ENCODE measurements around the gene PHETA1.
"Not testable (repeated sequence)": the region's sequence is repeated elsewhere in the genome, so short reads cannot be mapped to it uniquely, and the experiment has no call there.

The PHETA1 gene

DNA sequence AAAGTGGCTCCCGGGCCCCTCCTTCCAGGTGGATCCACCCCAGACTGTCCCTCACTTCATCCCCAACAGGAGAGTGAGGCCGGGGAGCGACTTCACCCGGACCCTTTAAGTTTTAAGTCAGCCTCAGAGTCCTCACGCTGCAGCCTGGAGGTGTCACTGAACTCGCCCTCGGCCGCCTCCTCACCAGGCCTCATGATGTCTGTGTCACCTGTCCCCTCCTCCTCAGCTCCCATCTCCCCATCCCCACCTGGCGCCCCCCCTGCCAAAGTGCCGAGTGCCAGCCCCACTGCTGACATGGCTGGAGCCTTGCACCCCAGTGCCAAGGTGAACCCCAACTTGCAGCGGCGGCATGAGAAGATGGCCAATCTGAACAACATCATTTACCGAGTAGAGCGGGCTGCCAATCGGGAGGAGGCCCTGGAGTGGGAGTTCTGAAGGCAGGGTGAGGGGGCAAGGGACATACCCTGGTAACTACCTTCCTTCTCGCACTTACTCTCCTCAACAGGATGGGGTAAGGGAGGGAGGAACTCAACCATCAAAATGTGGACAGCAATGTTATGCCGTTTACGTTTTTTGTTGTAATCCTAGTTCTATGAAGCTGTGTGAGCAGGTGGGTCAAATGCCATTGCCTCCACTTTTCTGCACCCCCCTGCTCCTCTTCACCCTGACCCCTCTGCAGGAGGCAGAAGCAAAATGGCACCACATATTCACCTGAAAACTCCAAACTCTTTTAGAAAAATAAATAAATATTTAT lies 20.8 kb downstream of the PHETA1 start:
- DNase-seq = no peak

DNA sequence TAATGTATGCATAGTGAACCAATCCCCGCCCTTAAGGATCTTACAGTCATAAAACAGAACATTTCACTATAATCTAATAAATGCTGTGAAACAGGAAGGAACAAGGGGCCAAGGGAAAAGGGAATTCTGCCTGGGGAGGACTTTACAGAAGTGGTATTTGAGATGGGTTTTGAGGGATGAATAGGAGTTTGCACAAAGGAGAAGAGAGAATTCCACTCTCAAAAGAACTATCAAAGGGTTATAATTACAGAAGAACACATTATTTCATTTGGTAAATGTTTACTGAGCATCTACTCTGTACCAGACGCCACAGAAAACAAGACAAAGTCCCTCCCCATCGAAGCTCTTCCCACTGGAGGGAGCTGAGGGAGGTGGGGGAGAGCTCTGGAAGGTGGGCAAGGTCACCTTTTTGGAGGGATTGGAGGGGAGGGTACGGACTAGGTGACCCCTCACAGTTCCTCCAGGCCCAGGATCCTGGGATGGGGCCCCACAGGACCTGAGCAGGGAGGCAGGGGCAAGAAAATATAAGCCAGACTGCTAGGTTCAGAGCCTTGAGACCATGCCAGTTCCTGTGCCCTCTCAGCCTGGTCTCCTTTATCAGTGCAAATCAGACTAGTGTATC lies 24.5 kb downstream of the PHETA1 start:
- no peak for DNase-seq

DNA sequence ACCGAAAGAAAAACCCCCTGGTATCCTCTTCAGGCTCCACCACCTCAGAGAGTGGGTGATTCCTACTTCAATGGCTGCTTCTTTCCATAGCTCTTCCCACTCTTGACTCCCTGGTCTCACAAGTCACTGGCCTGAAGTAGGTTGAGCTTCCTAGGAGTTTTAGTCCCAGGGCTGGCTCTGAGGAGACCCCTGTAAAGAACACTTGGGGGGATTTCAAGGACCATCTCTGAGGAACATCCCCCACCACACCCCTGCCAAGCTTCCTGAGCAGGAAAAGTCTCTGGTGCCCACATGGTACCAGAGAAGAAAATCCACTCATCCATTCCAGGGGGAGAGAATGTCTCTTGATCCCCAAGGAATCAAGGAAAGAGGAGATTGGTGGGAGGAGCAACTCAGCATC lies 25.7 kb downstream of the PHETA1 start:
- DNase-seq = no peak

DNA sequence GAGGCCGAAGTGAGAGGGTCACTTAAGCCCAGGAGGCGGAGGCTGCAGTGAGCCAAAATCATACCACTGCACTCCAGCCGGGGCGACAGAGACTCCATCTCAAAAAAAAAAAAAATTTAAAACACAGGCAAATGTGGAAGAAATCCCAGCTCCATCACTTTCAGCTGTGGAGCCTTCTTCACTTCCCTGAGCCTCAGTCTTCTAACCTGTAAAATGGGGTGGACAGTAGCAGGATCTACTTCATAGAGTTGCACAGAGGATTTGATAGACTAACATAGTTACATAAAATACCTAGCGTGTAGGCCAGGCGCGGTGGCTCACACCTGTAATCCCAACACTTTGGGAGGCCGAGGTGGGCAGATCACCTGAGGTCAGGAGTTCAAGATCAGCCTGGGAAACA lies 26.5 kb downstream of the PHETA1 start:
- no peak for DNase-seq

DNA sequence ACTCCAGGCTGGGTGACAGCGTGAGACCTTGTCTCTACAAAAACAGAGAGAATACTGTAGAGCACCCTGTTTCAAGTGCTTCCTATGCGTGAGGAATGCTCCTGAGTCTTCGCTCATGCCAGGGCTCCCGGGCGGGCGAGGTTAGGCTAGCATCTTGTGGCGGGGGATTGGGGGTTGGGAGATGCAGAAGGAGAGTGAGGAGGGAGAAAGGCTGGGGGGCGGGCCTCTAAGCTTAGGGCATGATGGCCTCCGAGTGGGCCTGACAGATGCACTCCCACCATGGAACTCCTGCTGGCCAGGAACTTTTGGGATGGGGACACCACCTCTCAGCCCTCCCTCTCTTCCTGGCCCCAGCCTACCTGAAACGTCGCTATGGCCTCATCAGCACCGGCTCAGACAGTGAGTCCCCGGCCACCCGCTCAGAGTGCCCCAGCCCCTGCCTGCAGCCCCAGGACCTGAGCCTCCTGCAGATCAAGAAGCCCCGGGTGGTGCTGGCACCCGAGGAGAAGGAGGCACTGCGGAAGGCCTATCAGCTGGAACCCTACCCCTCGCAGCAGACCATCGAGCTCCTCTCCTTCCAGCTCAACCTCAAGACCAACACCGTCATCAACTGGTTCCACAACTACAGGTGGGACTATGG lies 27.3 kb downstream of the PHETA1 start:
- DNase-seq = no peak

DNA sequence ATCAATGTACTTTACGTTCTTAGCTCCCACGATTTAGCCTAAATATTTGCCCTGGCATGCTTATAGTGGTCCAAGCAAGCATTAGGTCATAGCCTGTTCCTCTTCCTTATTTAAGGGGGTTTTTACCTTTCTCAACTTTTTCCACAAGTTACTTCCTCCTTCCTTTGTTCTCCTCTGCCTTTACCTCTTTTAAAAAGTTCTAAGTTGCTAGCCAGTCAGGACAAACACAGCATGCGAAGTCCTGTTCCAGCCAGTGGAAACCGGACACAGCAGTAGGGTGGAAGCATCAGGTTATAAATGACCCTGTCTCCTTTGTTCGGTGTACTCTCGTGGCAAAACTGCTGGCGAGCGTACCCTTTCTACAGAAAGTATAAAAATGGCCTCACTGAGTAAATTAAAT lies 28.2 kb downstream of the PHETA1 start:
- not testable (repeated sequence) for DNase-seq

DNA sequence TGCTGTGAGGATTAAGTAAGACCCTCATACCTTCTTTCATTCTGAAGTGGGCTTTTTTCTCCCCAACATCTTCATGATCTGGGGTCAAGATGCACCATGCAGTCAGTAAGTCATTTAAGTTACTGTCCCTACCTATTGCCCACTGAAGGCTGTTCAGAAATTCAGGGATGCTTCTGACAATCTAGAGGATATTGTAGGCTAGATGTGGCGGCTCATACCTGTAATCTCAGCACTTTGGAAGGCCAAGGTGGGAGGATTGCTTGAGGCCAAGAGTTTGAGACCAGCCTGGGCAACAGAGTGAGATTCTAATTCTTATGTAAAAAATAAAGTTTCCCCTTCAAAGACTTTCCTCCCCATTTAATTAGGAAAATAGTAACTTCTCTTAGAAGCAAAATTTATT lies 28.7 kb downstream of the PHETA1 start:
- DNase-seq = no peak

DNA sequence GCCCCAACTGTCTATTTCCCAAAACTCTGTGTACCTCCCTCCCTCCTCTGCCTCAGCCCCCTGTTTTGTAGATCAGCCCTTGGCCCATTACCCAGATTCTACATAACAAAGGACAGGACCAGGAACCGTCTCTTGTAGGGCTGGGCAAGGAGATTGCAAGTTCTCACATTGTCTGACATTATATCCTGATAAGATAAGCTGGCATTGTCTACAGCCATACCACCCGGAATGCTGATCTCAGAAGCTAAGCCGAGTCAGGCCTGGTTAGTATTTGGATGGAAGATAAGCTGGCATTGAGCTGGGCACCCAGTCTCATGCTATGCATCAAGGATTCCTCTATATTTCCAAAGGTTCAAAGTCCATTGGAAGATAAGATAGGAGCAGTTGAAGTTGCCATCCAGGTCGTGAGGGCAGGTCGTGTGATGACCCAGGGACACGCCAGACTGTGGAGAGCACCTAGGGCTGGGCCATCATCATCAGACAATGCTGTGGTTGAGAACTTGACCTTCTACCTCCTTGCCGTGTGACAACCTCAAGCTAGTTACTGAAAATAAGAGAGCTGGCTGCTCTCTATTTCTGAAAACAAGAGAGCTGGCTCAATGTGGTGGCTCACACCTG lies 29.5 kb downstream of the PHETA1 start:
- DNase-seq = no peak

DNA sequence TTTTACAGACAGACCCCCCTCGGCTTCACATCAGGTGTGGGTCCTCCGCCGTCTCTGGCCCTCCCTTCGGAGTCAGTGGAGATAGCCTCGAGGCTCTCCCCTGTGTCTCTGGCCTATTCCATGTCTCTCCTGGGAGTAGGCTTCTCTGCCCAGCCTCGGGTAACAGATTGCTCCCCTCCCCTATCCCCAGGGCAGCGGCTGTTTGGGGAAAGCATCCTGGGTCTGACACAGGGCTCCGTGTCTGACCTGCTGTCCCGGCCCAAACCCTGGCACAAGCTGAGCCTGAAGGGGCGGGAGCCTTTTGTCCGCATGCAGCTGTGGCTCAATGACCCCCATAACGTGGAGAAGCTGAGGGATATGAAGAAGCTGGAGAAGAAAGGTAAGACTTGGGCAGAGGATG lies 30.8 kb downstream of the PHETA1 start:
- no peak for DNase-seq

DNA sequence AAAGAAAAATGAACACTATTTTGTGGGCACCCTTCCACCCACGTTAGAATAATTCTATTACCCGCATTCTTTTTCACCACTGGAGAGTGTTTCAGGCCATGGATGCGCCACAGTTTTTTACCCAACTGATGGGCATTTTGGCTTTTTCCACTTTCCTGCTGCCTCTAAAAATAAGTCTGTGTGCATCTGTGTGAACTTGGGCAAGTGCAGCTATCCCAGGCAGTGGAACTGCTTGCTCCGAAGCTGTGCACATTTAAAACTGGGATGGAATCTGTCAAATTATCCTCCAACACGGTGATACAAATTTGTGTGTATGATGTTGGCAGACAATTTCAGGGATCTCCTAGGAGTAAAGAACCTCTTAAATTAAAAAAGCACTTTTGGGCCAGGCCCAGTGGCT lies 31.5 kb downstream of the PHETA1 start:
- DNase-seq = no peak

DNA sequence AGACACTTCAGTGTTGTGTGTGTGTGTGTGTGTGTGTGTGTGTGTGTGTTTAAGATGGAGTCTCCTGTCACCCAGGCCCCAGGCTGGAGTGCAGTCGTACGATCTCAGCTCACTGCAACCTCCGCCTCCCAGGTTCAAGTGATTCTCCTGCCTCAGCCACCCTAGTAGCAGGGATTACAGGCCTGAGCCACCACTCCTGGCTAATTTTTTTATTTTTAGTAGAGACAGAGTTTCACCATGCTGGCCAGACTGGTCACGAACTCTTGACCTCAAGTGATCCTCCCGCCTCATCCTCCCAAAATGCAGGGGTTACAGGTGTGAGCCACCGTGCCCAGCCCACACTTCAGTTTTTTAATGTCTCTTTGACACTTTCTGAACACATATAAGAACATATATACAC lies 32.5 kb downstream of the PHETA1 start:
- not testable (repeated sequence) for DNase-seq

DNA sequence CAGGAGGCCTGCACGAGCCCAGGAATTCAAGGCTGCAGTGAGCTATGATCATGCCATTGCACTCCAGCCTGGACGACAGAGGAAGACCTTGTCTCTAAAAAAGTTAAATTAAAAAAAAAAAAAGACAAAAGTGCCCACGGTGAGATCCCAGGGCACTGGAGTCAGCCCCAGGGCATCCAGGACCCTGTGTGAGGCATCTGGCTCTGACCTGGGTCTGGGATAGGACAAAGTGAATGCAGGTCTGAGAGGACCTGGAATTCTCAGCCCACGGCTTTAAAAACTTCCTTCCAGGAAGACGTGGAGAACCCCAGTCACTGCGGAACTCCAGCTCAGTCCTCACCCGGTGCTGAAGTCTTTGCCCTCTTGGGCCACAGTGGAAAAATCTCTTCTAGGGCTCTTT lies 33.1 kb downstream of the PHETA1 start:
- DNase-seq = no peak

DNA sequence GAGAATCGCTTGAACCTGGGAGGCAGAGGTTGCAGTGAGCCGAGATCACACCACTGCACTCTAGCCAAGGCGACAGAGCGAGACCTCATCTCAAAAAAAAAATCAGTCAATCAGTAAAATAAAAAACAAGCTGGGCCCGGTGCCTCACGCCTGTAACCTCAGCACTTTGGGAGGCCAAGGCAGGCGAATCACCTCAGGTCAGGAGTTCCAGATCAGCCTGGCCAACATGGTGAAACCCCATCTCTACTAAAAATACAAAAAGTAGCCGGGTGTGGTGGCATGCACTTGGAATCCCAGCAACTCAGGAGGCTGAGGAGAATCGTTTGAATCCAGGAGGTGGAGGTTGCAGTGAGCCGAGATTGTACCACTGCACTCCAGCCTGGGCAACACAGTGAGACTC lies 33.6 kb downstream of the PHETA1 start:
- not testable (repeated sequence) for DNase-seq

DNA sequence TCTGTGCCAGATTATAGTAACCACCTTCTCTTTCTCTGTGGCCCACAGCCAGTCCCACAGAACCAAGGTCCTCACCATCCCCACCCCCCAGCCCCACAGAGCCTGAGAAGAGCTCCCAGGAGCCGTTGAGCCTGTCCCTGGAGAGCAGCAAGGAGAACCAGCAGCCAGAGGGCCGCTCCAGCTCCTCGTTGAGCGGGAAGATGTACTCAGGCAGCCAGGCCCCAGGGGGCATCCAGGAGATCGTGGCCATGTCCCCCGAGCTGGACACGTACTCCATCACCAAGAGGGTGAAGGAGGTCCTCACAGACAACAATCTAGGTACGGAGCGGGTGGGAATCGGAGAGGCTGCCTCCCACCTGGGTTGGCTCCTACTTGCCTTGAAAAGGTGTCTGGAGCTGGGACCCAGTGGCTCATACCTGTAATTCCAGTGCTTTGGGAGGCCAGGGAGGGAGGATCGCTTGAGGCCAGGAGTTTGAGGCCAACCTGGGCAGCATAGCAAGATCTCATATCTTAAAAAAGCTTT lies 34.4 kb downstream of the PHETA1 start:
- DNase-seq = no peak

DNA sequence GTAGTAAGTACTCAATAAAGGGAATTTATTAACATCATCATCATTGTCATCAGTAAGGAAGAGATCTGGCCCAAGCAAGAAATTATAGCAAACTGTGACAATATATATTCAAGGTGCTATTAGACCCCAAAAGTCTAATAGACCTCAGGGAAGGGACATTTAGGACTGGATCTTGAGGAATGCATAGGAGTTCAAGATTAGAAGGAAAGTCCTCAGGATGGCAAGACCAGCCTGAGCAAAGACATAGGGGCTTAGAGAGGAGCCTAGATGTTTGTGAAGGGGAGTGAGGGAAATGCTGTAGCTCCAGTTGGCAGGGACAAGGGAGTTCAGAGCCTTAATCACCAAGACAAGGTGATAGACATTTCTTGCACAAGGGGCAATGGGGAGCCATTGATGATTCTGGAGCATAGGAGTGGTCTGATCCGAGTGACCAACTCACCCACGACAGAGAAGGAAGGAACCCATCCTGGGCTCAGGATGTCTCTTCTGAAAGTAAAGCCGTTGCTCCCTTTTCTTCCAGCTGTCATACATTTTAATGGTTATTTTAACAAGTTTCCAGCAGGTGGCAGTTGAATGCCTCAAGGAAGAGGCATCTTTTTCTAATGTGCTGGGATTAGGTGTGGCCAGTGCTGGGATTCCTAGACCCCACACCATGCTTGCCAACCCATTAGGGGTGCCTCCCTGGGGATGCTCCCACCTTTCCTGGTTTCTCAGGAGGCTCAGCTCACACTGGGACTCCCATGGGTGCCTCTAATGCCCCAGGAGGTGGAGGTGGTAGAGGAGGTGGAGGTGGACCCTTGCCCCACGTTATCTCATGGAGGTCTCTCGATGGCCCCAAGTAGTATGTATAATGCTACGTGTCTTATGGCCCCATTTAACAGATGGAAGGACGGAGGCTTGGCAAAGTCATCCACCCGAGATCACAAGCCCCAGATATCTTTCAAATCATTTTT lies 37.8 kb downstream of the PHETA1 start:
- DNase-seq = peak; percentile 29

DNA sequence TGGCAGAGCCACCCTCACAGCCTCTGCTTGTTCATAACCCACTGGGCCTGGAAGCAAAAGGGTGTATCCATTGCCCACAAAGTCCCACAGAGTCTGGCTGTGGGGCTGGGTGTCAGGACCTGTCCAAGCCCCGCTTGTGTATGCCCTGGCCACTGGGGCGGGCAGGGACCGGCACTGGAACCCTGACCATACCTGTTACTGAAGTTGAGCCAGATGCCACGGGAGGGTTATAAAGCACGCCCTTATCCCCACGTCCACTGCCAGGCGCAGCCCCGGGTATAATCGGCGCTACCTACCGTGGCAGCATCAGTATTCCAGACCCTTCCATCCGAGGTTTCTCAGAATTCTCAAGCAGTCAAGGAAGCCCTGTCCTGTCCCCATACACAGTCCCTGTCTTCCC lies 40.8 kb downstream of the PHETA1 start:
- DNase-seq = no peak

DNA sequence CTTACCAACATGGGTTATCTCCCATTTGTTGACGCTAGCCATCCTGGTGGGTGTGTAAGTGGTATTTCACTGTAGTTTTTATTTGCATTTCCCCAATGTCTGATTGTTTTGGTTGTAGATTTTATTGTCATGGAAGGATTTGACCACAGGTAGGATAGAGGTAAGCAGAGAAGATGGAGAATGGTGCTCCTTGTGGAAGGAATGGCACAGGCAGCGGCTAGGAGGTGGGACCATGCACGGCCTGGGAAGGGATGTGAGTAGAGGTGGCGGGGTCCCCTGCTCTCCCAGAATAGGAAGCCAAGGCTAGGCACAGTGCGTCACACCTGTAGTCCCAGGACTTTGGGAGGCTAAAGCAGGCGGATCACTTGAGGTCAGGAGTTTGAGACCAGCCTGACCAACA lies 41.4 kb downstream of the PHETA1 start:
- DNase-seq = no peak

DNA sequence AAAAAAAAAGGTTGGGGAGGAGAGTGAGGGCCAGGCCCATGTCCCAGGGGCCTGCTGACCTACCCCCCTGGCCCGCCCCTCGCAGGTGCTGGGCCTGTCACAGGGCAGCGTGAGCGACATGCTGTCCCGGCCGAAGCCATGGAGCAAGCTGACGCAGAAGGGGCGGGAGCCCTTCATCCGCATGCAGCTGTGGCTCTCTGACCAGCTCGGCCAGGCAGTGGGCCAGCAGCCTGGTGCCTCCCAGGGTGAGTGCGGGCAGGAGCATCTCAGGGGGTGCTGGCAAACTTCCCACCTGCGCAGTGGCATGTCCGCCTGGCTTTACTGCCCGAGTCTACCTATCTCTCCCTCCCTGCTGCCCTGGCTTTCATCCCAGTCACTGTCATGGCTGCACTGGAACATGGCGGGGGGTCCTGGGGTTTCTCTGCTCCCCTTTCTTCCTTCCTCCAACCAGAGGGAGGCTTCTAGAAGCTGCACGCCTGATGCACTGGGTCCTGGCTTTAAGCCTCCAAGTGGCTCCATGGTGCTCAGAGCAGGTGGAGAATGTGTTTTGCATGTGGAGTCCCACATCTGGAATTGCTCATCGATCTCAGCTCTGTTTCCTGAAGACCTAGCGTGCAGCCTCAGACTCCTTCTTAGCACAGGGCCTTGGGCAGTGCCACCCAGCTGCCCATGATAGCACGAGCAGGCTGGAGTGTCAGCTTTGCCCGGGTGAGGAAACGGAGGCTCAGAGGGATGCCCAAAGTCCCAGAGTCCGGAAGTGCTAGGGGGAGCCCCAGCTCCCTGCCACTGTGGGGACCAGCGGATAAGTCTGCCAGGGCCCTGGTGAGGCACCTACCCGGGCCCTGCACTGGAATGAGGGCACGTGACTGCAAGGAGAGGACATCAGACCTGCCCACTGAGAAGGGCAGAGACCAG lies 46.3 kb downstream of the PHETA1 start:
- no peak for DNase-seq

DNA sequence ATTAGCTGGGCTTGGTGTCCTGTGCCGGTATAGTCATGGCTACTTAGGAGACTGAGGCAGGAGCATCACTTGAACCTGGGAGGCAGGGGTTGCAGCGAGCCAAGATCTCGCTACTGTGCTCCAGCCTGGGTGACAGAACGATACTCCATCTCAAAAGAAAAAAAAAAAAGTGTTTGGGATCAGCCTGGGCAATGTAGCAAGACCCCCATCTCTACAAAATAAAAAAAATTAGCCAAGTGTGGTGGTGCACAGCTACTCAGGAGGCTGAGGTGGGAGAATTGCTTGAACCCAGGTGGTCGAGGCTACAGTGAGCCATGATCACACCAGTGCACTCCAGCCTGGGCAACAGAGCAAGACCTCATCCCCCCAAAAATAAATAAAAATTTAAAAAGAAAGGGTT lies 47.6 kb downstream of the PHETA1 start:
- no peak for DNase-seq

DNA sequence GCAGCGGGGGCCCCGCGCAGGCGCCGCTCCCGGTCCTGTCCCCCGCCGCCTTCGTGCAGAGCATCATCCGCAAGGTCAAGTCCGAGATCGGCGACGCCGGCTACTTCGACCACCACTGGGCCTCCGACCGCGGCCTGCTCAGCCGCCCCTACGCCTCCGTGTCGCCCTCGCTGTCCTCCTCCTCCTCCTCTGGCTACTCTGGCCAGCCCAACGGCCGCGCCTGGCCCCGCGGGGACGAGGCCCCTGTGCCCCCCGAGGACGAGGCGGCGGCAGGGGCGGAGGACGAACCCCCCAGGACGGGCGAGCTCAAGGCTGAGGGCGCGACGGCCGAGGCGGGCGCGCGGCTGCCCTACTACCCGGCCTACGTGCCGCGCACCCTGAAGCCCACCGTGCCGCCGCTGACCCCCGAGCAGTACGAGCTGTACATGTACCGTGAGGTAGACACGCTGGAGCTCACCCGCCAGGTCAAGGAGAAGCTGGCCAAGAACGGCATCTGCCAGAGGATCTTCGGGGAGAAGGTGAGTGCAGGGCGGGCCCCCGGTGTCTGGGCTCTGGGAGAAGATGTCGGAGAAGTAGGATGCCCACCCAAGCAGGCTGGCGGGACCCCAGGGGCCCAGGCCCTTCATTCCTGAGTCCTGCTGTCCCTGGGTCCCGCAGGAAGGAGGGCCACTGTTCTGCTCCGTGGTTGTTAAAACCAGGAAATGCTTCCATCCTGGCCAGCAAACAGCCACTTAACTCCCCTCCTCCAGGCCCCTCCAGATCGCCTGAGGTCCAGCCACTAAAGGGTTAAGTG lies 48.4 kb downstream of the PHETA1 start:
- no peak for DNase-seq
